Left ventricle myocardium inferior (tissue), 1 donor: ENCODE measurements around the gene PLEKHG5. TPM values are rescaled to one million over a fixed set of nuclear protein-coding genes. Genes with fewer than 3 reads are reported as not detected.

Experiments used
- DNase-seq: peaks from one replicate; pipeline ENCODE4 v3.0.0-alpha.2; 2020
- H3K27ac ChIP-seq: fragments of 200-600 bp; replicated peaks from 2 replicates; pipeline ENCODE4 v1.8.0; 2021
- H3K27me3 ChIP-seq: fragments of 200-600 bp; 2 replicates; pipeline ENCODE4 v1.8.0; 2021; ENCODE audit warnings: low read depth
- H3K36me3 ChIP-seq: fragments of 200-600 bp; 2 replicates; pipeline ENCODE4 v1.8.0; 2021
- H3K4me1 ChIP-seq: fragments of 200-600 bp; 2 replicates; pipeline ENCODE4 v1.8.0; 2021
- H3K4me3 ChIP-seq: fragments of 200-600 bp; 2 replicates; pipeline ENCODE4 v1.8.0; 2021; ENCODE audit warnings: mild to moderate bottlenecking, moderate library complexity
- H3K9me3 ChIP-seq: fragments of 200-600 bp; replicated peaks from 2 replicates; pipeline ENCODE4 v1.8.0; 2021
- CTCF ChIP-seq: fragments of 200-600 bp; IDR thresholded peaks from 2 replicates; pipeline ENCODE4 v1.8.0; 2021; ENCODE audit warnings: antibody characterized with exemption, mild to moderate bottlenecking, borderline replicate concordance
- intact Hi-C: fragments of 100-400 bp; cut with micrococcal nuclease; formaldehyde crosslinking; loops from one replicate; pipeline ENCODE4 v1.11.0; 2022
- long read RNA-seq: library from polyadenylated mRNA; unstranded; transcript quantifications from one replicate; pipeline ENCODE4 v2.0.0, GENCODE V29; 2021
- total RNA-seq: library from RNA; stranded (reverse); fragmentation: NEBNext Ultra II Directional; extraction: Animal tissue kit (Norgen Biotek cat#: 25700); gene quantifications from one replicate; pipeline ENCODE4 v1.2.1, GENCODE V29; 2021
- donor health status: DM: no; HTN: yes; CAD: no; lungs with severe emphysema.

Gene PLEKHG5
- total RNA-seq = 16.2 TPM
- long read RNA-seq, full-length matches to known transcripts = 10 of 26 reads
- long read RNA-seq, partial matches to known transcripts = 7 of 26 reads
- long read RNA-seq, other reads (novel, unspliced or antisense) = 9 of 26 reads

- intact Hi-C loops = no loop called here
- peak within 1 kb of the TSS; percentile 69 for H3K4me3 ChIP-seq
- no peaks in the 10 kb centered on the region for H3K9me3 ChIP-seq
- no peaks in the 10 kb centered on the region for H3K36me3 ChIP-seq
- peak within 1 kb of the TSS; percentile 79 for H3K27ac ChIP-seq
- no peak for TF ChIP-seq CTCF
- no peak for DNase-seq
- peaks cover 99% of the 10 kb centered on the region for H3K4me1 ChIP-seq
- H3K27me3 ChIP-seq = no peaks in the 10 kb centered on the region
Observed at GRCh38 chr1:6491480-6491962, at the start of gene PLEKHG5. PLEKHG5 (minus strand) TSS chr1:6491667; CDS start chr1:6477571, 14,096 bp downstream.

- Histone ChIP-seq H3K4me3 (no peak overlapping the region), H3K9me3 (no peaks in the 10 kb centered on the region), H3K27me3 (no peaks in the 10 kb centered on the region), H3K4me1 (no peaks in the 10 kb centered on the region), H3K27ac (no peak overlapping the region), H3K36me3 (peaks cover 68% of the 10 kb centered on the region)
- TF ChIP-seq CTCF = no peak
- no peak for DNase-seq
- intact Hi-C loops = no loop called here
Observed at GRCh38 chr1:6538956-6539355, 47.5 kb upstream of the PLEKHG5 start.

GRCh38 chr1:6536291-6536690, 44.8 kb upstream of the PLEKHG5 start:
- intact Hi-C loops = no loop called here
- H3K36me3 ChIP-seq = peaks cover 69% of the 10 kb centered on the region
- no peaks in the 10 kb centered on the region for H3K4me1 ChIP-seq

GRCh38 chr1:6535214-6535613, 43.7 kb upstream of the PLEKHG5 start:
- Histone ChIP-seq H3K36me3 (peaks cover 69% of the 10 kb centered on the region), H3K27me3 (no peaks in the 10 kb centered on the region), H3K9me3 (no peaks in the 10 kb centered on the region), H3K4me3 (no peak overlapping the region), H3K4me1 (no peaks in the 10 kb centered on the region), H3K27ac (no peak overlapping the region)
- TF ChIP-seq CTCF = no peak
- no peak for DNase-seq
- intact Hi-C loops = no loop called here

More at GRCh38 chr1:6536291-6536690, 44.8 kb upstream of the PLEKHG5 start:
- no peak overlapping the region for H3K27ac ChIP-seq
- H3K4me3 ChIP-seq = no peak overlapping the region
- H3K9me3 ChIP-seq = no peaks in the 10 kb centered on the region
- no peaks in the 10 kb centered on the region for H3K27me3 ChIP-seq
- no peak for DNase-seq
- no peak for TF ChIP-seq CTCF

- no peaks in the 10 kb centered on the region for H3K27me3 ChIP-seq
- intact Hi-C loops = no loop called here
- no peak overlapping the region for H3K4me3 ChIP-seq
- no peak overlapping the region for H3K27ac ChIP-seq
- no peaks in the 10 kb centered on the region for H3K4me1 ChIP-seq
- H3K36me3 ChIP-seq = peaks cover 77% of the 10 kb centered on the region
- H3K9me3 ChIP-seq = no peaks in the 10 kb centered on the region
- DNase-seq = no peak
- no peak for TF ChIP-seq CTCF
Observed at GRCh38 chr1:6534248-6534822, 42.9 kb upstream of the PLEKHG5 start.
